NCI-H748 treated with DMSO at 0.1 percent for 48 hours (cell line): ENCODE measurements around the gene SSR4.
"Not testable (repeated sequence)": the region's sequence is repeated elsewhere in the genome, so short reads cannot be mapped to it uniquely, and the experiment has no call there.

Experiments
- DNase-seq: peaks from one replicate; lab custom pipeline; 2025; lab: John Stamatoyannopoulos, UW

SSR4 gene

GRCh38 chrX:153804621-153805020 lies 10.2 kb downstream of the SSR4 start:
- DNase-seq = no peak

DNA sequence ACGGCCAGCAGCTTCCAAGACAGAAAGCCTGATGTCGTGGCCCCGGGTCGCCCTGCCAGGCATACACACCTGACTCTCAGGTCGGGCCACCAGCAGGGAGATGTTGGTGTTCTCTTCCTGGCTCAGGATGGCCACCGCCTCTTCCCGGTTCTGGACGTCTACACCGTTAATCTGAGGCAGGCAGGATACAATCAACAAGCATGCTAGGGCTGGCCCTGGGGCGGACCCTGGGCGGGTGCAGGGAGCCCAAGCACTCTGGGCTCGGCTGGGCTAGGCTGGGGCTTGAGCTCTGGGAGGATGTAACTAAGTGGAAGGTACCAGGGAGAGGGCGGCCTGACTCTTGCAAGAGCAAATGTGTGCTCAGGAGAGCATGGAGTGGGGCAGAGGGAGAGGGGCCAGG lies 11.0 kb downstream of the SSR4 start:
- DNase-seq = no peak

DNA sequence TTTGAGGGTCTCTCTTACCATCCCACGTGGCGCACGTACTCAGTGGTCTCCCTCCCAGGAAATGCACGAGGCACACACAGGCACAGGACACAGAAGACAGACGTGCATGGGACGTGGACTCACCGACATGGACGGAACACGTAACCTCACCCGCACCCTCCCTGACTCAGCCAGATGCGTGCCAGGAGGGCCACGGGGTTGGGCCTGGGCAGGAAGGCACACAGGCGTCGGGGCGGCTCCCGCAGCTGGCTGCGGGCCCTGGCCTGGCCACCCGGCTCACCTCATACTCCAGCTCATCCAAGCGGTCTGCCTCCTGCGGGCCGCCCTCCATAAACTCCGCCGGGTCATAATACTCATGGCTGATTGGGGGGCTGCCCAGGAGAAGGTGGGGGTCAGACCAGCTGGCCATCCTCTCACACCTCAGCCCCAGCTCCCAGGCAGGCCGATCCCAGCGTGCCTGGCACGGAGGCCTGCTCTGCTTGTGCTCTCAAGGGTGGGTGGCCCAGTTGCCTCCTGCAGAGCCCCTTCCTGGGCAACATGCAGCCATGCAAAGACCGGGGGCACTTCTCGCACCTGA lies 12.6 kb downstream of the SSR4 start:
- DNase-seq = no peak

DNA sequence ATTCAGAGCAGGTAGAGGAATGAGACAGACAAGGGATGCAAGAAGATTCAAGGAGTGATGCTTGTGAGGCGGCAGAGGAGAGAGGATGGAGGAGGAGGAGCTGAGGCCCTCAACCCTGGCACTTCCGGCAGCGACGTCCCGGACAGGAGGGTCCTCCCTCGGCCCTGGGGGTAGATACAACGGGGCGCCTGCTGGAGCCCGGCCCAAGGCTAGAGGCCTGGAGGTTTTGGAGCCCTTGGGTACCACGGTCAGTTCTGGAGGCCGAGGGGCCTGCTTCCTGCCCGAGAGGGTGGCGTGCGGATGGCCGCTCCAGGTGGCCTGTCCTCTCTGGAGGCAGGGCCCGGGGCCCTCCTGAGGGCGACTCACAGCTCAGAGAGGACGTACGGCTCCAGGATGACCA lies 13.5 kb downstream of the SSR4 start:
- DNase-seq = no peak

GRCh38 chrX:153812220-153812619 lies 17.8 kb downstream of the SSR4 start:
- peak; percentile 4 for DNase-seq

DNA sequence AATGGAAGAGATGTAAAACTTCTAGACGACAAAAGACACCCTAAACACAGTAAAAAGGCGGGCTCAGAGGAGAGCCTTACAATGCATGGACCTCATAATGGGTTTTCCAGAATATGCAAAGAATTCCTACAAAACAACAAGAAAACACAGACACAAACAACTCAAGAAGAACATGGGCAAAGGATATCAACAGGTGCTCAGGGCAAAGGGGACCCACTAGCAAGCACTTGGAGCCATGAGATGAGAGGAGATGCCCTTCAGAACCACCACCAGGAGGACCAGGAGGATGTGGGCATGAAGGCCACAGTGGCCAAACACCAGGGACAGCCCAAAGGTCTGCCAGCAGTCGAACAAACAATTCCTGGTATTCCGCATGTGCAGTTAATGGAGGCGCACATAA lies 18.7 kb downstream of the SSR4 start:
- no peak for DNase-seq

DNA sequence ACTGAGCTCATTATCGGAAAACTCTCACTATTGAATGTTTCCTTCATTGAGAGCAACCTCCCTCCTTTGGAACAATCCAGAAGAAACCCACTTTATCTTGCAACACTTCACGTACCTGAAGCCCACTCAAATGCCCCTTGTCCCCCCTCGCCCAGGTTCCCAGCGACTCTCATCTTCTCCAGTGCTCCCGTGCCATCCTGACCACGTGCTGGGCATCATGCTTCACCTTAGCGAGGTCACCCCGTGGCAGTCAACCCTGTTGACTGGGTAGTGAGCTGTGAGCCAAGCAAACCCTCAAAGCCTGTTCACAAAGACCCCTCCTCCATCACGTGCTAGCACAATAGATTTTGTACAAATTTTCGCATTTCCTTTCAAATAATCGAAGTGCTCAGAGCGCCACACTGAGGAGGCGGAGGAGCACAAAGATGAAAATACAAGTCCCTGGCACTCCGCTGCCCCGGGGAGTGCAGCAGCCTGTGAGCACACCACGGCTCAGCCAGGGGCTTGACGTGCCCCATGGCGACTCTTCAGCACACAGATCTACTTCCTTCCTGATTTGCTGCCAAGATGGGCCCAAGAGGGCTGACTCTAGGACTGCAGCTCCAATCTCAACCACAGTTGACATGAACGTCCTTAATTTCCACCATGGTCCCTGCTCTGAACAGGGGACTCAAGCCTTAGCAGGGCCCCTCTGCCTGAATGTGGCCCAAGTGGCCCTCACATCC lies 20.3 kb downstream of the SSR4 start:
- DNase-seq = no peak

GRCh38 chrX:153816831-153817690 lies 22.6 kb downstream of the SSR4 start:
- DNase-seq = no peak

GRCh38 chrX:153818064-153818463 lies 23.6 kb downstream of the SSR4 start:
- not testable (repeated sequence) for DNase-seq

GRCh38 chrX:153818571-153819383 lies 24.3 kb downstream of the SSR4 start:
- peak; percentile 41 for DNase-seq

- no peak for DNase-seq
Observed at GRCh38 chrX:153819384-153820040, 25.0 kb downstream of the SSR4 start.

- DNase-seq = no peak
Observed at GRCh38 chrX:153820601-153821000, 26.1 kb downstream of the SSR4 start.

DNA sequence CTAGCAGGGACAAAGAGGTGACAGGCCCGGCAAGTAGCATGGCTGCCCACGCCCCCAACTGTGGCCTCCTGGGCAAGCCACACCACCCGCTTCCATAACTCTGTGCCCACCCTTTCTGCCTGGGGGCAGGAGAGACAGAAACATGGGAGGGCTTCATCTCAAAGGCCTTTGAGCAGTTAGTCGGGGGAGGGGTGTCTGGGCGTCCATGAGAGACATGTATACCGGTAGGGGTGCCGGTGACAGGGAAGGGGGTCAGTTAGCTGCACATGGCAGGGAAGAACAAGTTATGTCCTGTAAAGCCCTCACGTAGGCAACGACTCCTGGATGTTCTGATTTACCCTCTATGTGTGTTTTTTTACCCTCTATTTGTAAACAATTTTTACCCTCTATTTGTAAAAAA lies 26.6 kb downstream of the SSR4 start:
- no peak for DNase-seq

DNA sequence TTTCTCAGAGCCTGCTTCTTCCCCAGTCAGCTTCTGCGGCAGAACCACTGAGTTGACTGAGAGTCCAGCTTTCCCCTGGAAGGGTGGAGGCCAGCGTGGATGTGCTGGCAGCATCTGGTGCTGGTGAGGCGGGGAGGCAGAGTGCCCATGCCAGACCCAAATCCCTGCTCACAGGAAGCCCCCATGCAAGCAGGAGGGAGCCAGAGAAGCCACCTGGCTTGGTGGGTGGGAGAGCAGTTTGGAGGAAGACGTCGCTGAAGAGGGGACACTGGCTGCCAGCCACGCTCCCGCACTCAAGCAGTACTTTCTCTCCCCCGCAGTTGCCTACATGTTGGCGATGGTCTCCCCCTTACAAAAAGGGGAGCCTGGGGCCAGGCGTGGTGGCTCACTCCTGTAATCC lies 29.9 kb downstream of the SSR4 start:
- DNase-seq = no peak

GRCh38 chrX:153825042-153825441 lies 30.6 kb downstream of the SSR4 start:
- DNase-seq = no peak

- DNase-seq = no peak
Observed at GRCh38 chrX:153827016-153827415, 32.5 kb downstream of the SSR4 start.

DNA sequence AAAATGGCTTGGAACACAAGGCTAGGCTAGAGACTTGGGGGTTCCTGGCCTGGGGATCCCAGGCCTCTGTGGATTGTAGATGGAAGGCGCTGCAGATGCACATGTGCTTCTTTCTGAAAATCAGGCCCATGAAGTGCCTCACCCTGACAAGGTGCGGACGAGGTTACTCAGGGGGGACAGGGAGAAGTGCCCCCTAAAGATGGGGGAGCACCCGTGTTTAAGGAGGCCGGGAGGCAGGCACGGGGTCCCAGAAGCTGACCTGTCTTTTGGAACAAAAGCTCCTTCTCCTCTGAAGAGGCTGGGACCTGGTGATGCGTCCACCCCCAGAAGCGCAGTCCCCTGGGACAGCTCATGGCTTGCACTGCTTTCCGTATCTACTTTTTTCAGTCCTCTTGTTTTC lies 33.4 kb downstream of the SSR4 start:
- no peak for DNase-seq

DNA sequence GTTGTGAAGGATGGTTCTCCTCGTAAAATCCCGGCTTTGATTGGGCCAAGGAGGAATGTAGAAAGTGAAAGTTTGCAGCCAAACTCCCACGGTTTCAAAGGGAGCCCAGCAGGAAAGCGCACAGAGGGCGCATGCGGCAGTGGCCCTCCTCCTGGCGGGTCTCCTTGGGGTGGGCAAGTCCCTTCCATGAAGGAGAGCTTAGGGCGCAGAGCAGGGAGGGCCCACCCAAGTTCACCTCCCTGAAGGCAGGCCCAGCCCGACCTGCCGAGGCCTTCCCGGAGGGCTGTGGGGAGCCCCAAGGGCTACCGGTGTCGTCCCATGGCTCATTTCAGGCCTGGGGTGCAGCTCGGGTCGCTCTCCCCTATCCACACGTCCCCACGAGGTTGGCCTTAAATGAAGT lies 33.8 kb downstream of the SSR4 start:
- no peak for DNase-seq

DNA sequence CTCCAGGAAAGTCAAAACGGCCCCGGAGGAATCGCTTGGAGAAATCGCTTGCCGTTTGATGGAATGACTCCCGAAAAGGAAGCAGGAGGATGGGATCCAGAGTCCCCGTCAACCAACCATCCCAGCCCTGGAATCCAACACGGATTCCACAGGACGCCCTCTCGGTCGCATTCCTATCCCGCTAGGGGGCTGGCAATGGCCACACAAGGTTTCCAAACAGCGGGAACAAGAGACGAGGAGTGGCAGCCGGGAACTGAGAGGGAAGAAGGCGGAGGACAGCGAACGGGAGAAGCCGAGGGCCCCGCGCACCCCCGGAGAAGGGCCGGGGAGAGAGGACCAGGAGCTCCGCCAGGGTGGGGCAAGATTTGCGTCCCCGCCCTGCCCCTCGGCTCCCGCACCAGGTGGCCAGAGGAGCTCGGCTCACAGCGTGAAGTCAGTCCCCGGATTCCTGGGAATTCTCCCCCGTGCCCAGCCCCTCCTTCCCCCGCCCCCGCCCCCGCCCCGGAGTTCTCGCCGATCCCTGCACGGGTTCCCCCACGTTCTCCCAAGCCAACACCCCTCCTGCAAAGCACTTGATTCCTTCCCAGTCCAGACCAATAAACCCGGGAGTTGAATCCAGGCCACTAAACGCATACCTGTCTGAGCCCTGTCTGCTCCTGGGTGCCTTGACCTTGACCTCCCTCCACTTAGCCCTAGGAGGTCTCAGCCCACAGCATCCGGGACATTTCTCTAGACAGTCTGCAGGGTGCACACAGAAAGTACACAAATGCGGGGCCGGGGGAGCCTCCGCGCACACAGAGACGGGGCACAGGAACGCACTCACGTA lies 34.5 kb downstream of the SSR4 start:
- DNase-seq = no peak

DNA sequence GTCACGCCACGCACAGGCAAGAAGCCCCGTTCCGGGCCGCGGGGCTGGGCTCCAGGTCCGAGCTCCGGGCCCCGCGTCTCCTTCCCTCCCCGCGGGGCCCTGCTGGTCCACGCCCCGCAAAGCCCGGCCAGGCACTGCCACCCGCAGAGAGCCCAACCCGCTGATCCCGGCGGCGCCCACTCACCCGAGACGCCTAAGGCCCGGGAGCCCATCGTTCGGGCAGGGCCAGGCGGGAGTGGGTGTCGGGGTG lies 35.0 kb downstream of the SSR4 start:
- DNase-seq = no peak
